GM23338 (cell line): ENCODE measurements around the gene LRP11. TPM values are rescaled to one million over a fixed set of nuclear protein-coding genes. Genes with fewer than 3 reads are reported as not detected.

Experiments
- ATAC-seq: fragments of 200-7000 bp; cut with Tn5 transposase; 3 replicates; pipeline ENCODE4 v1.9.1; 2020
- DNase-seq: peaks from one replicate; pipeline ENCODE4 v3.0.0-alpha.2; 2015; ENCODE audit warnings: low spot score
- H2AFZ ChIP-seq: fragments of 200-600 bp; sonication (generic); 2 replicates; pipeline ENCODE4 v1.8.0; 2016; ENCODE audit warnings: antibody characterized with exemption, mild to moderate bottlenecking, moderate library complexity
- H3F3A ChIP-seq: fragments of 200-600 bp; sonication (generic); replicated peaks from 2 replicates; pipeline ENCODE4 v1.8.0; 2017; ENCODE audit warnings: antibody characterized with exemption, mixed run types, low read depth
- H3K27ac ChIP-seq: fragments of 200-600 bp; sonication (generic); 2 replicates; pipeline ENCODE4 v1.6.1; 2016; ENCODE audit warnings: low read depth
- H3K27me3 ChIP-seq: fragments of 200-600 bp; sonication (generic); 2 replicates; pipeline ENCODE4 v1.8.0; 2016; ENCODE audit warnings: mild to moderate bottlenecking, mixed run types, moderate library complexity; ENCODE audit not compliant: insufficient read depth
- H3K36me3 ChIP-seq: fragments of 200-600 bp; sonication (generic); 2 replicates; pipeline ENCODE4 v1.8.0; 2016; ENCODE audit warnings: mild to moderate bottlenecking; ENCODE audit not compliant: insufficient read depth
- H3K4me1 ChIP-seq: fragments of 200-600 bp; sonication (generic); 2 replicates; pipeline ENCODE4 v1.8.0; 2016; ENCODE audit warnings: mild to moderate bottlenecking, moderate library complexity; ENCODE audit not compliant: insufficient read depth
- H3K4me2 ChIP-seq: fragments of 200-600 bp; sonication (generic); 2 replicates; pipeline ENCODE4 v1.7.1; 2017; ENCODE audit warnings: mixed run types
- H3K4me3 ChIP-seq: fragments of 200-600 bp; sonication (generic); 2 replicates; pipeline ENCODE4 v1.6.1; 2016; ENCODE audit warnings: mixed run types
- H3K79me2 ChIP-seq: fragments of 200-600 bp; sonication (generic); replicated peaks from 2 replicates; pipeline ENCODE4 v1.8.0; 2017; ENCODE audit warnings: mild to moderate bottlenecking; ENCODE audit not compliant: insufficient read depth
- H3K9me2 ChIP-seq: fragments of 200-600 bp; sonication (generic); 2 replicates; pipeline ENCODE4 v1.8.0; 2017; ENCODE audit not compliant: insufficient read depth
- H4K20me1 ChIP-seq: fragments of 200-600 bp; sonication (generic); replicated peaks from 2 replicates; pipeline ENCODE4 v1.8.0; 2017; ENCODE audit warnings: mild to moderate bottlenecking; ENCODE audit not compliant: insufficient read depth
- H3K27ac Mint-ChIP-seq: 2 replicates; pipeline ENCODE4 v1.8.0; 2020; ENCODE audit warnings: inconsistent platforms, mild to moderate bottlenecking, moderate library complexity, mixed read lengths
- H3K27me3 Mint-ChIP-seq: 3 replicates; pipeline ENCODE4 v1.8.0; 2022; ENCODE audit warnings: low read depth, mild to moderate bottlenecking, moderate library complexity, mixed read lengths, inconsistent platforms; ENCODE audit not compliant: insufficient read depth, poor library complexity
- H3K36me3 Mint-ChIP-seq: 3 replicates; pipeline ENCODE4 v1.8.0; 2021; ENCODE audit warnings: low read depth, mild to moderate bottlenecking, inconsistent platforms, moderate library complexity, mixed read lengths
- H3K4me1 Mint-ChIP-seq: 3 replicates; pipeline ENCODE4 v1.8.0; 2020; ENCODE audit warnings: mild to moderate bottlenecking, inconsistent platforms, mixed read lengths
- H3K4me3 Mint-ChIP-seq: 3 replicates; pipeline ENCODE4 v1.8.0; 2021; ENCODE audit warnings: moderate library complexity, mild to moderate bottlenecking, inconsistent platforms, mixed read lengths
- H3K9me3 Mint-ChIP-seq: 3 replicates; pipeline ENCODE4 v1.8.0; 2020; ENCODE audit warnings: moderate library complexity, mild to moderate bottlenecking, inconsistent platforms, mixed read lengths
- CREB1 ChIP-seq: fragments of 250-450 bp; sonication (Bioruptor Pico); IDR thresholded peaks from 2 replicates; pipeline ENCODE4 v1.5.0; 2020; ENCODE audit warnings: low read depth, mild to moderate bottlenecking, moderate library complexity
- CTCF ChIP-seq, 2 experiments: fragments of 200-600 bp in 1 of 2; sonication (generic) in 1 of 2; conservative IDR thresholded peaks; 2 replicates each; pipeline versions ENCODE4 v1.5.1 to v1.6.1; 2016 to 2017; ENCODE audit warnings: antibody characterized with exemption in 2 of 2, low read depth in 2 of 2, mild to moderate bottlenecking in 2 of 2, moderate library complexity in 1 of 2
- EZH2 ChIP-seq: fragments of 200-600 bp; sonication (generic); IDR thresholded peaks from one replicate; pipeline ENCODE4 v1.8.0; 2017; ENCODE audit warnings: antibody characterized with exemption, mild to moderate bottlenecking, low read depth; ENCODE audit not compliant: unreplicated experiment
- EZH2phosphoT487 ChIP-seq: fragments of 200-600 bp; sonication (generic); IDR thresholded peaks from one replicate; pipeline ENCODE4 v1.8.1; 2018; ENCODE audit warnings: antibody characterized with exemption; ENCODE audit not compliant: unreplicated experiment
- NANOG ChIP-seq: IDR thresholded peaks from 2 replicates; pipeline ENCODE4 v1.6.1; 2016; ENCODE audit warnings: antibody characterized with exemption, borderline replicate concordance
- STAT1 ChIP-seq: IDR thresholded peaks from one replicate; pipeline ENCODE4 v1.6.1; 2016; ENCODE audit warnings: antibody characterized with exemption; ENCODE audit not compliant: unreplicated experiment
- ZNF114 ChIP-seq: fragments of 250-450 bp; sonication (Bioruptor Pico); IDR thresholded peaks from 2 replicates; pipeline ENCODE4 v1.5.0; 2020; ENCODE audit warnings: mild to moderate bottlenecking, moderate library complexity
- ZNF331 ChIP-seq: fragments of 250-450 bp; sonication (Bioruptor Pico); IDR thresholded peaks from 2 replicates; pipeline ENCODE4 v1.5.0; 2020; ENCODE audit warnings: low read depth, mild to moderate bottlenecking, moderate library complexity
- polyA plus RNA-seq: library from polyadenylated mRNA; unstranded; fragments of >200 nt; fragmentation: Nextera tagmentation; extraction: Ambion mirVana; gene quantifications from 2 replicates; pipeline ENCODE4 v1.2.1, GENCODE V29; 2016
- total RNA-seq: library from RNA; depleted of rRNA; stranded (reverse); fragments of >200 nt; shearing (Covaris generic); gene quantifications from 2 replicates; pipeline ENCODE4 v1.2.3, GENCODE V29; 2014
- TF ChIP-seq, protein P1 (sequence below): IDR thresholded peaks from 2 replicates; pipeline ENCODE4 v1.6.1; 2016; ENCODE audit warnings: antibody characterized with exemption

The LRP11 gene
- total and polyA plus RNA-seq, 2 experiments from 2014 or later, result 10.8 to 37.1 TPM

DNA sequence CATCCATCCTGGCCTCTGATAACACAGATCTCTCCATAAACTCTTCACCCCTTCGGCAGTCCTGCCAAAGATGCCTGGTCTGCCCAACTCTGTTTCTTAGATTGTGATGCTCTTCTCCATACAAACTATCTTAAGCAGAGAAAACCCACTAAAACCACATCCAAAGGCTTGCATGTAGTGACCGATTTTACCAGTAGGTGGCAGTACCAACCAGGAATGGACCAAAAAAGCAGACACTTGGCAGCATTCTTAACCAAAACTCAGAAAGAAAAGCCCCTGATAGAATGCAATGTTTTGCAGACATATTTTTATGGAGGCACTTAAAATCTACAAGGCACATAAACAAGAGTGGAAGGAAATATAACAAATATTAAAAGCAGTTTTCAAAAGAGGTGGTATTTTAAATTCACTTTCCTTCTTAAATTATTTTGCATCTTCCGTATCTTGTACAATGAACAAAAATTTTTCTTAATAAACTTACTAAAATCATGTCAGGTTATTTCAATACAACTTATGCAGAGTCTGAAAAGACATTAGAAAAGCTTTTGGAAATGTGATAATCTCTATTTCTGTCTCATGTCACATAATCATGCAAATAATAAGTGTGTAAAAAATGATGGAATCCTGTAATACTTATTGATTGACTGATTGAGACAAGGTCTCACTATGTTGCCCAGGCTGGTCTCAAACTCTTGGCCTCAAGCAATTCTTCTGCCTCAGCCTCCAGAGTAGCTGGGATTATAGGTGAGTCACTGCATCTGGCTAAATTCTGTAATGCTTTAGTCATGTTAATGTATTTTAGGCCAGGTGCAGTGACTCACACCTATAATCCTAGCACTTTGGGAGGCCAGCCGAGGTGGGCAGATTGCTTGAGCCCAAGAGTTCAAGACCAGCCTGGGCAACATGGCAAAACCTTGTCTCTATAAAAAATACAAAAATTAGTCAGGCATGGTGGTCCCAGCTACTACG, 29.4 kb downstream of the LRP11 start:
- DNase-seq (peak; percentile 81), ATAC-seq (peak; percentile 59)
- Histone ChIP-seq H3F3A (no peaks in the 10 kb centered on the region), H3K9me2 (no peaks in the 10 kb centered on the region), H2AFZ (no peak overlapping the region), H3K36me3 (no peaks in the 10 kb centered on the region), H3K79me2 (no peaks in the 10 kb centered on the region), H3K4me2 (no peak overlapping the region), H3K4me1 (no peaks in the 10 kb centered on the region), H3K27ac (no peak overlapping the region), H4K20me1 (no peaks in the 10 kb centered on the region; the same call in 1 of the 2 replicates), H3K4me3 (no peak overlapping the region), H3K27me3 (no peaks in the 10 kb centered on the region)
- Mint-ChIP-seq H3K36me3 (no peaks in the 10 kb centered on the region; the same call in 1 of the 3 replicates), H3K27ac (no peak overlapping the region), H3K9me3 (0 out of 3 replicates have a peak, but pooled peaks cover 4% of the 10 kb centered on the region), H3K4me1 (no peaks in the 10 kb centered on the region), H3K27me3 (no peaks in the 10 kb centered on the region), H3K4me3 (no peak overlapping the region)
- TF ChIP-seq CTCF (conservative IDR thresholded peaks at IDR 0.05; ENCODE audit: low read depth in 2 of 2) (peak; percentile 91 to 98), ZNF331 (no peak)

DNA sequence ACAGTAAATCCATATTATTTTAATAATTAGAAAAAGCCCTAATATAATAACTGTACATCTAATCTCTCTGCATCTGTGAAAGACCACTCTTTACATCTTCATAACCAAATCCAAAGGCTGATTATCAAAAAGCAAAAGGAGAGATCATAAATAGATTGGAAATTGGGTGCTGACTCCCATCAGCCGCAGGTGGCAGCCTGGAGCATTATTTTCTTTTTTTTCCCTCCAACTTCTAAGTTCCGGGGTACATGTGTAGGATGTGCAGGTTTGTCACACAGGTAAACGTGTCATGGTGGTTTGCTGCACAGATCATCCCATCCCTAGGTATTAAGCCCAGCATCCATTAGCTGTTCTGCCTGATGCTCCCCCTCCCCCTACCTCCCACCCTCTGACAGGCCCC, 30.5 kb downstream of the LRP11 start:
- Histone ChIP-seq H3K4me3 (no peak overlapping the region), H4K20me1 (no peaks in the 10 kb centered on the region), H3K4me1 (no peaks in the 10 kb centered on the region), H3K4me2 (no peak overlapping the region), H3F3A (no peaks in the 10 kb centered on the region), H3K27ac (no peak overlapping the region), H3K36me3 (no peaks in the 10 kb centered on the region), H2AFZ (no peak overlapping the region), H3K79me2 (no peaks in the 10 kb centered on the region), H3K9me2 (no peaks in the 10 kb centered on the region), H3K27me3 (no peaks in the 10 kb centered on the region)
- Mint-ChIP-seq H3K9me3 (0 out of 3 replicates have a peak, but pooled peaks cover 4% of the 10 kb centered on the region), H3K4me1 (no peaks in the 10 kb centered on the region), H3K27me3 (no peaks in the 10 kb centered on the region), H3K36me3 (no peaks in the 10 kb centered on the region; the same call in 1 of the 3 replicates), H3K4me3 (no peak overlapping the region), H3K27ac (no peak overlapping the region)
- ATAC-seq, result no peak
- DNase-seq, result no peak
- TF ChIP-seq ZNF114 (CRISPR knock-in tag) (no peak), CREB1 (CRISPR knock-in tag) (no peak), NANOG (no peak), CTCF (conservative IDR thresholded peaks at IDR 0.05; ENCODE audit: low read depth in 2 of 2) (no peak), STAT1 (no peak), EZH2 (no peak), EZH2phosphoT487 (no peak)
- TF ChIP-seq, protein P1, sequence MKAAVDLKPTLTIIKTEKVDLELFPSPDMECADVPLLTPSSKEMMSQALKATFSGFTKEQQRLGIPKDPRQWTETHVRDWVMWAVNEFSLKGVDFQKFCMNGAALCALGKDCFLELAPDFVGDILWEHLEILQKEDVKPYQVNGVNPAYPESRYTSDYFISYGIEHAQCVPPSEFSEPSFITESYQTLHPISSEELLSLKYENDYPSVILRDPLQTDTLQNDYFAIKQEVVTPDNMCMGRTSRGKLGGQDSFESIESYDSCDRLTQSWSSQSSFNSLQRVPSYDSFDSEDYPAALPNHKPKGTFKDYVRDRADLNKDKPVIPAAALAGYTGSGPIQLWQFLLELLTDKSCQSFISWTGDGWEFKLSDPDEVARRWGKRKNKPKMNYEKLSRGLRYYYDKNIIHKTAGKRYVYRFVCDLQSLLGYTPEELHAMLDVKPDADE, result no peak
